ENCODE data around the gene SLC16A4.
"Not testable (repeated sequence)": the region's sequence is repeated elsewhere in the genome, so short reads cannot be mapped to it uniquely, and the experiment has no call there.

The SLC16A4 gene

DNA sequence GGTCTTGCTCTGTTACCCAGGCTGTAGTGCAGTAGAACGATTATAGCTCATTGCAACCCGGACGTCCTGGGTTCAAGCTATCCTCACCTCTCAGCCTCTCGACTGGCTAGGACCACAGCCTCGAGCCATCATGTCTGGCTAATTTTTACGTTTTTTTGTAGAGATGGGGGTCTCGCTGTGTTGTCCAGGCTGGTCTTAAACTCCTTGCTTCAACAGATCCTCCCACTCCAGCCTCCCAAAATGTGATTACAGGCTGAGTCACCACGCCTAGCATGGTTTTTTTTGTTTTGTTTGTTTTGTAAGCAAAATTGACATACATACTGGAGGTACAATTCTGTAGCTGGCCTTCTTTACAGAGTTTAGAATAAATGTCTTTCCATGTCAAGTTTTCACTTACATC, 17.7 kb upstream of the SLC16A4 start:
- no peak for DNase-seq (ENCODE audit: low spot score)

- peak; percentile 95 for DNase-seq (ENCODE audit: low spot score)
Measured at GRCh38 chr1:110407260-110408210, 16.7 kb upstream of the SLC16A4 start, which contains the start of gene LAMTOR5. Gene LAMTOR5, minus strand, starts transcription at chr1:110407694. Its CDS starts 74 bp downstream, at chr1:110407620.

- not testable (repeated sequence) for DNase-seq (ENCODE audit: low spot score)
Measured at GRCh38 chr1:110406407-110406806, 15.6 kb upstream of the SLC16A4 start.

DNA sequence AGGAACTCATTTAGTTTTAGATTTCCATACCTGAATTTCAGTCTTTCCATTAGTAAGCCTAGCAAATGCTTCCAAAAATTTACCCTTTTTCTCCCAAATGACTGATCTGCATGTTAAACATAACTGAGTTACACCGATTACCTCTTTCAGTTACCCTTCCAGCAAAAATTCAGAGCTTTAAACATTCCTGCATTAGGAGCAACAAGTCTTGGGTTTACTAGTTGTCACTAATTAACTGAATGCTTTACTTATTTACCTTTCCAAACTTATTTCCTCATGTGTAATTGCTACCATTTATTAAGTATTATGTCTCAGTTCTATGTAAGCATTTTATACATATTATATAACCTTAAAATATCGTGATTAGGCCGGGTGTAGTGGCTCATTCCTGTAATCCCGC, 13.6 kb upstream of the SLC16A4 start:
- DNase-seq (ENCODE audit: low spot score): no peak

DNA sequence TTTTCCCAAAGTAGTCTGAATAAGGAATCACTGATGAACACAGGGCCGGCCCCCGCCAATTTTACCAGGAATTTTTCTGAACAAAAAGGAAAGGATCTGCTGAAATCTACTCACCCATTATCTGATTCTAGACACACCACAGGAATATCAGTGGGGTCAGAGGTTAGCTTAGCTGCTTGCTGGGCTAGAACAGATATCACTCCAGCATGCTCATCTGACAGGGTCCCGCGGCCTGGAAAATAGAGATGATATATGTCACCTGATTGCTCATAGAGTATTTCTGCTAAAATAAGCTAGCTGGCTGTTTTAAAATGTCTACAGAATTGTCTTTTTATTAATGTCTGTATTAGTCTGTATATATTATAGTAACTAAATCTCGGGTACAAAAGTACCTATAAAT, 13.0 kb upstream of the SLC16A4 start:
- DNase-seq (ENCODE audit: low spot score): no peak

- DNase-seq (ENCODE audit: low spot score): not testable (repeated sequence)
Measured at GRCh38 chr1:110396259-110396958, 5.6 kb upstream of the SLC16A4 start.

DNA sequence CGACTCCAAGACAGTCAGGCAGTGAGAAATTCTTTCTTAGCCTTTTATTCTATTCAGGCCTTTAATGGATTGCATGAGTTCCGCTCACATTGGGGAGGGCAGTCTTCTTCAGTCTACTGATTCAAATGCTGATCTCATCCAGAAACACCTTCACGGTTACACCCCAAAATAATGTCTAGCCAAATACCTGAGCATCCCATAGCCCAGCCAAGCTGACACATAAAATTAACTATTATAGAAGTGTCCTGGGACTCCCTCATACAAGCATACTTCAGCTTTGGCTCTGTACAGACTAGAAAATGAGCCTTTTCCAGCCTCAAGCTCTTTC, 3.6 kb upstream of the SLC16A4 start:
- no peak for DNase-seq (ENCODE audit: low spot score)

DNA sequence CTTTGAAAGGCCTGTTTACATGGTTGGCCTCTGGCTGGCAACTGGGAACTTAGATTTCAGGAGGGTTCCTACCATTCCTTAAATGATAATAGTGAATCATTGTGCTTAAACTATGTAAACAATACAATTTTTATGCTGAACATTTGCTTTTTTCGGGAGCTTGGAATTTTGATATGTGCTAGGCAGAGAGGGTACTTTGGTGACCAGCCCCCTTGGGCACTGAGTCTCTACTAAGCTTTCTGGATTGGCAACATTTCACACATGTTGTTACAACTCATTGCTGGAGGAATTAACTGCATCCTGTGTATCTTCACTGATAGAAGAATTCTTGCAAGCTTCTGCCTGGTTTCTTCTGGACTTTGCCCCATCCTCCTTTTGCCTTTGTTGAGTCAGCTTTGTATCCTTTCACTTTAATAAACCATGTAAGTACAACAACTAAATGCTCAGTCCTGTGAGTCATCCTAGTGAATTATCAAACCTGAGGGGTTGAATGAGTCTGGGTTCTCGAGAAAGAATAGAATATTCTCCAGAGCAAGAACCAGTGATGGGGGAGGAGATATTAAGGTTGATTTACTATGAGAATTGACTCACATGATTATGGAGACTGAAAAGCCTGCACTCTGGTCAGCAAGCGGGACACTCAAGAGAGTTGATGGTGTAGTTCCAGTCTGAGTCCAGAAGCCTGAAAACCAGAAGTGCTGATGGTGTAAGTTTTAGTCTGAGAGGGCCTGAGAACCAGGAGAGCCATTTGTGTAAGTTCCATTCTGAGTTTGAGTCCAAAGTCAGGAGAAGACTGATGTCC, 3.1 kb upstream of the SLC16A4 start:
- DNase-seq (ENCODE audit: low spot score): no peak

- no peak for DNase-seq (ENCODE audit: low spot score)
Measured at GRCh38 chr1:110393286-110393685, 2.5 kb upstream of the SLC16A4 start.

DNA sequence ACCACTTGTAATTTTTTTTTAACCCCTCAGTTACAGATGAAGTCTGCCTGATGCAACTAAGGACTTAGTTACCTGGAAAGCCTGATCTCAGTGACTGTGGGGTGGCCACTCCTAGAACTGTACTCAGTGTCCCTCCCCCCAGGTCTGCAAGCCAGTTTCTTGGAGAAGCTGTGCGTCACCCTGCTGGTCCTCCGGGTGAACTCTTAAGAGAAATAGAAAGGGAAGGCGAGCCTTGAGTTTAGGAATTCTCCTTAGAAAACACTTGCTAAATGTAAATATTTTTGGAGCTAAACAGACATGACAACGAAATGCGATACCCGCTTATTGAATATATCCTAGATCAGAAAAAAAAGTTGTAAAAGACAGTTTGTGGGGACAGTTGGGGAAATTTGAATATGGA, 730 bp downstream of the SLC16A4 start:
- no peak for DNase-seq (ENCODE audit: low spot score)

- DNase-seq (ENCODE audit: low spot score): no peak
Measured at GRCh38 chr1:110387048-110387754, 3.6 kb downstream of the SLC16A4 start.

DNA sequence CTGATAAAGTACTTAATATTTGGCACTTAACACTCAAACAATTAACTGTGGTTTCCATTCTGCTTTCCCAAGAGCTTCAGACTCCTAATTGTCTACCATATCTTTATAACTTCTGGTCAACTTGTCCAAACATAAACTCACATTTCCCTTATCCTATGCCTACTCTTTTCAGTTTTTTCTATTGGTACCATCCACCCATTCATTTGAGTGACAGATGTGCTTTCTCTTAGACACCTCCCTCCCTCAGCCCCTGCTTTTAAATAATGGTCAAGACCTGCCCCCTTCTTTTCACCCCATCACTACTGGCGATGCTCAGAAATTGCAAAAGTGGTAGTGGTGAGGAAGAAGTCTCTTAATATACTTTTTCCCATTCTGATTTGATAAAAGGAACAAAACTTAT, 5.5 kb downstream of the SLC16A4 start:
- DNase-seq (ENCODE audit: low spot score): no peak

DNA sequence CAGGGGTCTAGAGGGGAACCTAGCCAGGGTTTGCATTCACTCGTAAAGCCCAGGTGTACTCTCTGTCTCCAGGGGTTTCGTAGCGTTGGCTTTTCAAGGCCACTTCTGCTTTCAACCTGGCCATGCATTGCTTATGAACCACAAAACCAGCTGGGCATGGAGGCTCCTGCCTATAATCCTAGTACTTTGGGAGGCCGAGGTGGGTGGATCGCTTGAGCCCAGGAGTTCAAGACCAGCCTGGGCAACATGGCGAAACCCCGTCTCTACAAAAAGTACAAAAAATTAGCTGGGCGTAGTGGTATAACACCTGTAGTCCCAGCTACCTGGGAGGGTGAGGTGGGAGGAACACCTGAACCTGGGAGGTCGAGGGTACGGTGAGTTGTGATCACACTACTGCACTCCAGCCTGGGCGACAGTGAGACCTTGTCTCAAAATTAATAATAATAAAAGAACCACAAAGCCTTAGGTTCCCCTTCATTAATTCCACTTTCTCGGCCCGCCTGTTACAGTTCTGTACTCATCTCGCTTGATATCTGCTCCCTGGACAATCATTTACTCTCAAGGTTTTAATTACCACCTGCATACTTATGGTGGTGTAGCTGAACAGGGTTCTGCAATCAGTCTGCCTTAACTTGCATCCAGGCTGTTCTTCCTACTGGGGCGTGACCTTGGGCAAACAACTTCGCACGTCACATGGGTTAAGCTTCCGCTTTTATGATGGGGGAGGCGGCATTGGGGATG, 6.1 kb downstream of the SLC16A4 start:
- no peak for DNase-seq (ENCODE audit: low spot score)

GRCh38 chr1:110383251-110383990, 7.4 kb downstream of the SLC16A4 start:
- no peak for DNase-seq (ENCODE audit: low spot score)

GRCh38 chr1:110380672-110381283, 10.0 kb downstream of the SLC16A4 start:
- DNase-seq (ENCODE audit: low spot score): no peak

- DNase-seq (ENCODE audit: low spot score): no peak
Measured at GRCh38 chr1:110375490-110375889, 15.3 kb downstream of the SLC16A4 start.

DNA sequence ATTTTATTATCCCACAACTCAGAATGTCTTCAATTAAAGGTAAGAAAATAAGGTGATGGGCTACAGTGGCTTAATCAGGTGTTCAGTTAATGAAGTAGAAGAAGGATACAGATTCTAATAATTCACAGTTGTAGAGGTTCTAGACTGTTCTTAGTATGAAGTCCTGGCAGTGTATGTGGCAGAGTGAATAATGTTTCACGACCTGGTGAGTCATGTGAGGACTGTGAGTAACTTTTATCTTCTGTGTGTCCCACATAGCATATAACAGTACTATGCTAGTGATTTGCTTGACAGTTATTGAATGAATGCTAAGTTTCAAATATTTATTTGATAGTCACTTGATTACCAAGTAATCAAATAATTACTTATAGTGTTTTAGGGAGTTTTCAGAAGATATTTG, 20.0 kb downstream of the SLC16A4 start:
- peak; percentile 12 for DNase-seq (ENCODE audit: low spot score)

DNA sequence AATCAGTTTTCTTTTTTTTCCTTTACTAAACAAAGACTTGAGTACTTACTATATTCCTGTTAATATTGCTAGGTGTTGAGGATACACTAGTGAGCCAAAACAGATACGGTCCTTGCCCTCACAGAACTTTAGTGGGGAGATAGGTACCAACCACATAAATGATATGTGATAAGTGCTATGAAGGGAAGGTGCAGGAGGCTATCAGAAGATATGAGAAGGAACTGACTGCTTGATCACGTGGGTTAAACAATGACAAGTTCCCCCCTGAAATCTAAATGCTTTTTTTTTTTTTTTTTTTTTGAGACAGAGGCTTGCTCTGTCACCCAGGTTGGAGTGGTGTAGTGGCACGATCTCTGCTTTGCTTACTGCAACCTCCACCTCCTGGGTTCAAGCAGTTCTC, 26.6 kb downstream of the SLC16A4 start:
- DNase-seq (ENCODE audit: low spot score): no peak

DNA sequence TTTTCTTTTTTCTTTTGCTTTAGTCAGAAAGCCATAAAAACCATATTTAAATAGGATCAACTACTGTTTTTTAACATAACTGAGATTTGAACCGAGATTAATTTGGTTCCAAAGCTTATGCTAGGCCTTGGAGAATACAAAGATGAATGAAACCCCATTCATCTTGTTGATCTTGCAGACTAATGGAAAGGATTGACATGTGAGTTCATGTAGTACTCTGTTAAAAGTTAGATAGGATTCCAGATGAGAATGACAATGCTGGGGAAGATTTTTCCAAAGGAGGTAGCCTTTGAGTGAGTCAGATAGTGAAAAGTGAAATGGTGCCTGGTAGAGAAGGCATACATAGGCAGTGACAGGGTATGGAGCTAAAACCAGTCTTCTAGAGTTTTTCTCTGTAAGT, 29.0 kb downstream of the SLC16A4 start:
- DNase-seq (ENCODE audit: low spot score): no peak

DNA sequence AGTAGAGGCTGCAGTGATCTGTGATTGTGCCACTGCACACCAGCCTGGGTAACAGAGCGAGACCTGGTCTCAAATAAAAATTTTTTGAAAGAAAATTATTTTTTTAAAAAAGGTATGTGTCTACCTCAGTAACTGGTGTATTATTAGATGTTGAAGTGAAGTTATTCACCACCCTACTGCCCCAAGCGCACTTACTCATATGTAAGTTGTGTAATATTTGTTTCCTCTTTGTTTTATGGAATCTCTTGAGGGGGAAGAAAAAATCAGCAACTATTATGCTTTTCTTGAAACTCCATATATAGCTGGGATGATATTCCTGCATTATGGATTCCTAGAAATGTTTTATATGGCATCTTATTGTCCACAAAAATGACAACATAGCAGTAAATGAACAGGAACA, 30.4 kb downstream of the SLC16A4 start:
- no peak for DNase-seq (ENCODE audit: low spot score)

Measured in CD4-positive, alpha-beta T cell treated with Interleukin-2 at 100 ng/mL for 4 hours (primary cell).